ENCODE measurements around the gene ZBTB17. TPM values are rescaled to one million over a fixed set of nuclear protein-coding genes. Genes with fewer than 3 reads are reported as not detected.
A peak's percentile ranks its signal among the peaks of the same experiment; 100 is the strongest.
"Not testable (repeated sequence)": the region's sequence is repeated elsewhere in the genome, so short reads cannot be mapped to it uniquely, and the experiment has no call there.

ZBTB17 gene
- total RNA-seq, 1 donor from 2014 or later, result 155 TPM

GRCh38 chr1:15911141-15911540, 64.8 kb downstream of the ZBTB17 start:
- no peak overlapping the region for H3K4me3 ChIP-seq
- TF ChIP-seq, protein P1, sequence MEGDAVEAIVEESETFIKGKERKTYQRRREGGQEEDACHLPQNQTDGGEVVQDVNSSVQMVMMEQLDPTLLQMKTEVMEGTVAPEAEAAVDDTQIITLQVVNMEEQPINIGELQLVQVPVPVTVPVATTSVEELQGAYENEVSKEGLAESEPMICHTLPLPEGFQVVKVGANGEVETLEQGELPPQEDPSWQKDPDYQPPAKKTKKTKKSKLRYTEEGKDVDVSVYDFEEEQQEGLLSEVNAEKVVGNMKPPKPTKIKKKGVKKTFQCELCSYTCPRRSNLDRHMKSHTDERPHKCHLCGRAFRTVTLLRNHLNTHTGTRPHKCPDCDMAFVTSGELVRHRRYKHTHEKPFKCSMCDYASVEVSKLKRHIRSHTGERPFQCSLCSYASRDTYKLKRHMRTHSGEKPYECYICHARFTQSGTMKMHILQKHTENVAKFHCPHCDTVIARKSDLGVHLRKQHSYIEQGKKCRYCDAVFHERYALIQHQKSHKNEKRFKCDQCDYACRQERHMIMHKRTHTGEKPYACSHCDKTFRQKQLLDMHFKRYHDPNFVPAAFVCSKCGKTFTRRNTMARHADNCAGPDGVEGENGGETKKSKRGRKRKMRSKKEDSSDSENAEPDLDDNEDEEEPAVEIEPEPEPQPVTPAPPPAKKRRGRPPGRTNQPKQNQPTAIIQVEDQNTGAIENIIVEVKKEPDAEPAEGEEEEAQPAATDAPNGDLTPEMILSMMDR (IDR thresholded peaks at IDR 0.05), result no peak
- H3K36me3 ChIP-seq, result peaks cover 42 to 69% of the 10 kb centered on the region in 2 donors
- peaks cover 0 to 7% of the 10 kb centered on the region in 2 donors for H3K4me1 ChIP-seq
- no peak for DNase-seq (ENCODE audit: low spot score in 2 of 2)
- no peak overlapping the region for H3K27ac ChIP-seq
- no peaks in the 10 kb centered on the region for H3K27me3 ChIP-seq
- no peaks in the 10 kb centered on the region for H3K9me3 ChIP-seq
- intact Hi-C loops (cut with DNase I), result no loop called here

- Histone ChIP-seq H3K9me3 (no peaks in the 10 kb centered on the region), H3K36me3 (peaks cover 35 to 64% of the 10 kb centered on the region in 2 donors), H3K27me3 (no peaks in the 10 kb centered on the region), H3K27ac (no peak overlapping the region), H3K4me1 (peaks cover 0 to 14% of the 10 kb centered on the region in 2 donors), H3K4me3 (no peak overlapping the region)
- intact Hi-C loops (cut with DNase I), result no loop called here
- DNase-seq (ENCODE audit: low spot score in 2 of 2), result no peak
- TF ChIP-seq, protein P1 (IDR thresholded peaks at IDR 0.05), result no peak
These were observed 67.3 kb downstream of the ZBTB17 start for GRCh38 chr1:15908597-15908996.

- Histone ChIP-seq H3K27me3 (no peaks in the 10 kb centered on the region), H3K27ac (peak overlapping the region in 1 of 2 donors; percentile 78), H3K4me3 (no peak overlapping the region), H3K4me1 (peaks cover 7 to 25% of the 10 kb centered on the region in 2 donors), H3K9me3 (no peaks in the 10 kb centered on the region), H3K36me3 (peaks cover 0 to 13% of the 10 kb centered on the region in 2 donors)
- TF ChIP-seq, protein P1 (IDR thresholded peaks at IDR 0.05), result no peak
- intact Hi-C loops (cut with DNase I), result no loop called here
- no peak for DNase-seq (ENCODE audit: low spot score in 2 of 2)
These were observed 73.0 kb downstream of the ZBTB17 start for GRCh38 chr1:15902882-15903281.

- no peak for DNase-seq (ENCODE audit: low spot score in 2 of 2)
- Histone ChIP-seq H3K9me3 (no peaks in the 10 kb centered on the region), H3K4me3 (peak overlapping the region in 1 of 2 donors; percentile 2), H3K4me1 (peaks cover 7 to 28% of the 10 kb centered on the region in 2 donors), H3K27me3 (no peaks in the 10 kb centered on the region), H3K27ac (peak overlapping the region; percentile 65 to 78), H3K36me3 (peaks cover 0 to 8% of the 10 kb centered on the region in 2 donors)
- intact Hi-C loops (cut with DNase I), result no loop called here
- TF ChIP-seq, protein P1 (IDR thresholded peaks at IDR 0.05), result no peak
These were observed 75.1 kb downstream of the ZBTB17 start for GRCh38 chr1:15900662-15901279.

GRCh38 chr1:15899266-15899665, 76.6 kb downstream of the ZBTB17 start:
- peaks cover 7 to 32% of the 10 kb centered on the region in 2 donors for H3K4me1 ChIP-seq
- no peak overlapping the region for H3K27ac ChIP-seq
- intact Hi-C loops (cut with DNase I), result no loop called here
- no peaks in the 10 kb centered on the region for H3K36me3 ChIP-seq
- H3K4me3 ChIP-seq, result no peak overlapping the region
- TF ChIP-seq, protein P1 (IDR thresholded peaks at IDR 0.05), result no peak
- no peaks in the 10 kb centered on the region for H3K9me3 ChIP-seq
- no peaks in the 10 kb centered on the region for H3K27me3 ChIP-seq
- no peak for DNase-seq (ENCODE audit: low spot score in 2 of 2)

DNA sequence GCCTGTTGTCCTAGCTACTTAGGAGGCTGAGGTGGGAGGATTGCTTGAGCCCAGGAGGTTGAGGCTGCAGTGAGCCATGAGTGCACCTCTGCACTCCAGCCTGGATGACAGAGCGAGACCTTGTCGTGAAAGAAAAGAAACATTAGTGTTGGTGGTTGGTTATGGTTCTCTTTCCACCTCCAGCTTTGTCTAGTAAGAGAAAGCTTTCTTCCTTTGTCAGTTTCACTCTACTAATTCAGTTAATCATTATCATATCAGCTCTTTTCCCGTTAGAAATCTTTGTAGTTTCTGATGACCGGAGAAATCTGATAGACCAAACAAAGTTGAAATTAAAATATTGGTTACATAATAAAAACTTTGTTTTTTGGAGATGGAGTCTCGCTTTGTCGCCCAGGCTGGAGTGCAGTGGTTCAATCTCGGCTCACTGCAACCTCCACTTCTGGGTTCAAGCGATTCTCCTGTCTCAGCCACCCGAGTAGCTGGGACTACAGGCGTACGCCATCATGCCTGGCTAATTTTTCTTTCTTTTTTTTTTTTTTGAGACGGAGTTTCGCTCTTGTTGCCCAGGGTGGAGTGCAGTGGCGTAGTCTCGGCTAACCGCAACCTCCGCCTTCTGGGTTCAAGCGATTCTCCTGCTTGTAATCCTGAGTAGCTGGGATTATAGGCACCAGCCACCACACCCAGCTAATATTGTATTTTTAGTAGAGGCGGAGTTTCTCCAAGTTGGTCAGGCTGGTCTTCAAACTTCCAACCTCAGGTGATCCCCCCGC, 78.9 kb downstream of the ZBTB17 start:
- H3K9me3 ChIP-seq; H3K27me3 ChIP-seq; intact Hi-C loops (cut with DNase I); H3K4me3 ChIP-seq; DNase-seq (ENCODE audit: low spot score in 2 of 2); H3K36me3 ChIP-seq: not testable (repeated sequence)
- Histone ChIP-seq H3K27ac (peak overlapping the region; percentile 9 to 35), H3K4me1 (peaks cover 3 to 41% of the 10 kb centered on the region in 2 donors)
